SH-SY5Y (cell line): ENCODE results near the gene FANCE.

Experiments used
- GATA2 ChIP-seq: IDR thresholded peaks from 2 replicates; pipeline ENCODE4 v1.6.1; 2011; ENCODE audit warnings: mild to moderate bottlenecking, low read depth, low read length
- GATA3 ChIP-seq: IDR thresholded peaks from 2 replicates; pipeline ENCODE4 v1.6.1; 2011; ENCODE audit warnings: low read depth, mild to moderate bottlenecking, low read length, moderate library complexity

GRCh38 chr6:35473075-35473849 is 21.1 kb downstream of the FANCE start:
- TF ChIP-seq GATA2 (no peak), GATA3 (no peak)
